GM04504 (cell line): ENCODE results near the gene BNIP5.

ENCODE experiments used
- DNase-seq: peaks from one replicate; pipeline ENCODE4 v3.0.0-alpha.2; 2012; ENCODE audit warnings: low read depth

The BNIP5 gene

DNA sequence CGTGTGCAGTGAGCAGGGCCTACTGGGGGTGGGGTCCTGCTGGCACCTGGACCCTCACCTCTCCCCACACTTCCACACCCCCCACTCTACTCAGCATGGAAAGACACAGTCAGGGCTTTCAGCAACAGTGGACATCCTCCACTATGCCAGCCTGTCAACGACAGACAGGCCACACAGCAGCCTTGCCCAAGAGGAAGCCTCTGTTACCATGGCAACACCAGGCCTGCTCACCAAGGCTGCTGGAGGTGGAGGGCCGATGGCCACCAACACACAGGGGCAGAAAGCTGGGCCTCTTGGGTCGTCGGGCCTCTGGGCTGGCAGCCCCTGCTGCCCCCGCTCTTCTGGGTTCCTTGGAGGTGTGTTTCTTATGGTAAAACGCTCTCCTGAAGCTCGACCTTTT, 13.6 kb downstream of the BNIP5 start:
- DNase-seq, result no peak

GRCh38 chr6:36322591-36322990, 14.1 kb downstream of the BNIP5 start:
- no peak for DNase-seq

- no peak for DNase-seq
Measured at GRCh38 chr6:36320475-36320874, 16.2 kb downstream of the BNIP5 start.

GRCh38 chr6:36319821-36320220, 16.9 kb downstream of the BNIP5 start:
- no peak for DNase-seq

DNA sequence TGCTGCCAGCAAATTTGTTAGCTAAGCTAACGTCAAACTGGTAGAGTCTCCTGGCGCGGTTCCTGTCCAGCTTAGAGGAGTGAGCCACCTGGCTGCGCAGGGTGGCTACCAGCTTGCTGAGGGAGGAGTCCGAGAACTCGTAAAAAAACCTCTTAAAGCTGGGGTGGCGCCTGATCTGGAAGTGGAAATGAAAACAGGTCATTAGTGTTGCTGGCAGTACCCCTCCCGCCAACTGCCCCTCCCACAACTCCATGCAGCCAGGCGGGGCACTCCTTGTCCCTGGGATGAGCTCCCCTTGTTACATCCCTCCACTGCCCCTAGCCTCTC, 17.3 kb downstream of the BNIP5 start:
- no peak for DNase-seq

GRCh38 chr6:36318690-36319435, 17.8 kb downstream of the BNIP5 start:
- DNase-seq, result no peak

DNA sequence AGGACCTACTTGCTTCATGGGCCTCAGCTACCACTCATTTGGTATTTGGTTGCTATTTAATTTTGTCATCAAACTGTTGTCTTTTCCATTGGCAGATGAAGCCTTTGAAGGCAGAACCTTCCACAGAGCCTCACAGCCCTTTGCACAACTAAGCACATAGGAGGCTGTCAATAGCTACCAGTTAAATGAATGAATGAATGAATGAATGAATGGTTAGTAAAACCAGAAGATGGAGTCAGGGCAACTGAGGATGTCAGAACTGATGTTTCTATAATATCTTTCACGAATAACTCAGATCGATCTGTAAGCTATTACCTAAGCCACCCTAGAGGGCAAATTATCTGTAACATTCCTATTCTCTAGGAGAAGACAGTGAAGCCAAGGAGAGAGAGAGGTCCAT, 19.1 kb downstream of the BNIP5 start:
- DNase-seq, result no peak

DNA sequence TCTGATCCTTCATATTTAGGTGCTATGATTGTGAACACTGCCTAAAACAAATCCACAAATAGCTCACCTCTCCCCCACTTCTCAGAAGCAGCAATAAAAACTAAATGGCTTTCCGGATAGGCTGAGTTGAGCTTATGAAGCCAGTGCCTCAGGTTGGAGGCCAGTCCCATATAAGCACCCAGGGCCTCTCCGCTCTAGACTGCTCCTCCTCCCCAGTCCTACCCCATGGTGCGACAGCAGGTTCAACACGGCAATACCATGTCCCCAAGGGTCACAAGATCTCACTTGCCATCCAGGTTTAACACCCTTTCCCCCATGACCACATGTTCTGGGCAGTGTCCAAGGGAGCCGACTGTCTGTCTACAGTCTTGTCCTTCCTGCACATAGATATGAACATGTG, 20.8 kb downstream of the BNIP5 start:
- DNase-seq, result no peak

- DNase-seq, result no peak
Measured at GRCh38 chr6:36314221-36315014, 22.3 kb downstream of the BNIP5 start.

GRCh38 chr6:36313649-36313936, 23.1 kb downstream of the BNIP5 start:
- no peak for DNase-seq

GRCh38 chr6:36312854-36313648, 23.6 kb downstream of the BNIP5 start:
- DNase-seq, result no peak

- DNase-seq, result no peak
Measured at GRCh38 chr6:36309900-36310299, 26.8 kb downstream of the BNIP5 start.

- DNase-seq, result no peak
Measured at GRCh38 chr6:36309203-36309602, 27.5 kb downstream of the BNIP5 start.

DNA sequence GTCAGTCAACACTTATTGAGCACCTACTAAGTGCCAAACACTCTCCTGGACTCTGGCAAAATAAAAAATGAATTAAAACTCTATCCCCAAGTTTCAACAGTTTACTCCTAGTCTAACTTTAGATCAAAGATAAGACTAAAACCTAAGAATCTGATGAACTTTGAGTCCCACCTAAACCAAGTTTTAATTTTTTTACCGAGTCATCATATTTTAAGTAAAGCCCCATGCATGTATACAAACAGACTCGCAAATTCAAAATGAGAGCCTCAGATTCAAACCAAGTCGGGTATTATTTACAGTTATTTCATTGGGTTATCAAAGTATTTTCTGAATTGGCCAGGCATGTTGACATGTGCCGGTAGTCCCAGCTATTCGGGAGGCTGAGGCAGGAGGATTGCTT, 28.2 kb downstream of the BNIP5 start:
- DNase-seq, result no peak

- DNase-seq, result no peak
Measured at GRCh38 chr6:36306375-36306774, 30.3 kb downstream of the BNIP5 start.

DNA sequence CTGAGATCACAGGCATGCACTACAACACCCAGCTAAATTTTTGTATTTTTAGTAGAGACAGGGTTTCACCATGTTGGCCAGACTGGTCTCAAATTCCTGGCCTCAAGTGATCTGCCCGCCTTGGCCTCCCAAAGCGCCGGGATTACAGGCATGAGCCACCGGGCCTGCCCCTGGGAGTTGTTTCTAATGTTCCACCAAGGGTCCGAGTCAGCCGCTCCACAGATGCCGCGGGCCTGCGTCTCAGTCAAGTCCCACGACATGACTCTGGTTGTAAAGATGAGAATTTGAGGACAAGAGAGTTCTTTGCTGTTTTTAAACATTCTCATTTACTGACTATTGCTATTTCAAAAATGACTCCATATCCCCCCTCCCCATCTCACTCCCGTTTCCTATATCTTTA, 30.8 kb downstream of the BNIP5 start:
- DNase-seq, result no peak

- peak; percentile 69 for DNase-seq
Measured at GRCh38 chr6:36302227-36302976, 34.3 kb downstream of the BNIP5 start.

DNA sequence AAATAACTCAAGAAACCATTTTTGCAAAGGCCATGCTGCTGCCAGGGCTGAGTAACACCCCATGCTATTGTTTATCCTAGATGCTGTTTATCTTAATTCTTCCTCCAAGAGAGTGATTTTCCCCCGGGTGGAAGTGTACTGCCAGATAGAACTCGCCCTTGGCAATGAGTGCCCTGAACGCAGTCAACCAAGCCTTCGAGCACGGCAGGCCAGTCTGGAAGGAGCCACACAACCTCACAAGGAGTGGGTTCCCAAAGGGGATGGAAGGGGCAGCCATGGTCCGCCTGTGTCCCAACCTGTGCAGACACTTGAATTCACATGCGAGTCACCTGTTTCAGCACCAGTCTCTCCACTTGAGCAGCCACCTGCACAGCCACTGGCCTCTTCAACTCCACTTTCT, 34.9 kb downstream of the BNIP5 start:
- no peak for DNase-seq

GRCh38 chr6:36301085-36301658, 35.5 kb downstream of the BNIP5 start:
- DNase-seq, result no peak

DNA sequence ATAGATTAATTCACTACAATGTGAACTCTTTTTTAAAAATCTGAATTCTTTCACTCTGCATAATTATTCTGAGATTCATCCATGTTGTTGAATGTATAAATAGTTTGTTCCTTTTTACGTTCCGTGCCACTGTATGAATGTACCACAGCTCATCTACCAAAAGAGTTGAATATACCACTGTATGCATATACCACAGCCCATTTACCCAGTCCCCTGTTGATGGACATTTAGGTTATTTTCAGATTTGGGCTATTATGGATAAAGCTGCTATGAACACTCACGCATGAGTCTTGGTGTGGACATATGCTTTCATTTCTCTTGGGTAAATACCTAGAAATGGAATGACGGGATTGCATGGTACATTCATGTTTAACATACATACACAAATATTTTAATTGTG, 38.7 kb downstream of the BNIP5 start:
- no peak for DNase-seq

- DNase-seq, result no peak
Measured at GRCh38 chr6:36297511-36297910, 39.2 kb downstream of the BNIP5 start.

DNA sequence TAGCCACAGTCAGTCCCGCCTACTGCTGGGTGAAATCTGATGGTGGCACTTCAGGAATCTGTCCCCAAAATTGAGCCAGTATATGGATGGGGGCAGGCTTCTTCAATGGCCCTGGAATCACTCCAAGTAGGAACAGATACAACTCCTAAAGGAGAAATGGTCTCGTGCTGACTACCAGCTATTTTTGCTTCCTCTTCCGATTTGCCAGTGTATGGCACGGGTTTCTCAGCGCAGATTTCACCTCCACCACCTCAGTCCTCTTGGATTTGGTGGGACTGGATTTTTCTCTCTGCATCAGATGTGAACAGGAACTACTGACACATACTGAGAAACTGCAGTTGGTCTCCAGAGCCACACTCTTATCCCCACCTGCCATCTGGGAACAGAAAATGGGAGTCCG, 39.6 kb downstream of the BNIP5 start:
- DNase-seq, result no peak
